ENCODE measurements around the gene SHOC1.

DNA sequence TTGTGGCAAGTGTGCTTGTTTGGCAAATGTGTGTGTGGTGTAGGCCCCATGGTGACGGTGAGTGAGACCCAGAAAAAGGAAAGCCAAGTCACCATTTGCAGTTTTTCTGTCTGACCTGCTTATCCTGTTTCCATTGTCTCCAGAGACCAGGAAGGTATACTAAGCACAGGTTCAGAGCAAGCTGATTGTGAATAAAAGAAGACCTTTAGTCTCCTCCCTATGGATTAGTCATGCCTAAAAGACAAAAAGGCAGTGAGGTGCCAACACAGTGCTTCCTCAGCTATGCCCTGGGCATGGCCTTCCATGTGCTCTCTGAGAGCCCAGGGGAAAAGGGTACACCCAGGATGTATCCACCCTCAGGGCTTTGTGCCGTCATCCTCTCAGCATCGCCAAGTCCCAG, 49.2 kb upstream of the SHOC1 start:
- TF ChIP-seq, protein P1, sequence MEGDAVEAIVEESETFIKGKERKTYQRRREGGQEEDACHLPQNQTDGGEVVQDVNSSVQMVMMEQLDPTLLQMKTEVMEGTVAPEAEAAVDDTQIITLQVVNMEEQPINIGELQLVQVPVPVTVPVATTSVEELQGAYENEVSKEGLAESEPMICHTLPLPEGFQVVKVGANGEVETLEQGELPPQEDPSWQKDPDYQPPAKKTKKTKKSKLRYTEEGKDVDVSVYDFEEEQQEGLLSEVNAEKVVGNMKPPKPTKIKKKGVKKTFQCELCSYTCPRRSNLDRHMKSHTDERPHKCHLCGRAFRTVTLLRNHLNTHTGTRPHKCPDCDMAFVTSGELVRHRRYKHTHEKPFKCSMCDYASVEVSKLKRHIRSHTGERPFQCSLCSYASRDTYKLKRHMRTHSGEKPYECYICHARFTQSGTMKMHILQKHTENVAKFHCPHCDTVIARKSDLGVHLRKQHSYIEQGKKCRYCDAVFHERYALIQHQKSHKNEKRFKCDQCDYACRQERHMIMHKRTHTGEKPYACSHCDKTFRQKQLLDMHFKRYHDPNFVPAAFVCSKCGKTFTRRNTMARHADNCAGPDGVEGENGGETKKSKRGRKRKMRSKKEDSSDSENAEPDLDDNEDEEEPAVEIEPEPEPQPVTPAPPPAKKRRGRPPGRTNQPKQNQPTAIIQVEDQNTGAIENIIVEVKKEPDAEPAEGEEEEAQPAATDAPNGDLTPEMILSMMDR (IDR thresholded peaks at IDR 0.05), result no peak
- TF ChIP-seq POLR2AphosphoS5 (IDR thresholded peaks at IDR 0.05), result no peak

Data from breast epithelium (tissue), 3 donors.